ENCODE data around the gene DLG5. TPM values are rescaled to one million over a fixed set of nuclear protein-coding genes. Genes with fewer than 3 reads are reported as not detected.
A peak's percentile ranks its signal among the peaks of the same experiment; 100 is the strongest.

The DLG5 gene
- total and polyA plus RNA-seq, 11 donors = 5.2 to 27.1 (median 12.8) TPM

DNA sequence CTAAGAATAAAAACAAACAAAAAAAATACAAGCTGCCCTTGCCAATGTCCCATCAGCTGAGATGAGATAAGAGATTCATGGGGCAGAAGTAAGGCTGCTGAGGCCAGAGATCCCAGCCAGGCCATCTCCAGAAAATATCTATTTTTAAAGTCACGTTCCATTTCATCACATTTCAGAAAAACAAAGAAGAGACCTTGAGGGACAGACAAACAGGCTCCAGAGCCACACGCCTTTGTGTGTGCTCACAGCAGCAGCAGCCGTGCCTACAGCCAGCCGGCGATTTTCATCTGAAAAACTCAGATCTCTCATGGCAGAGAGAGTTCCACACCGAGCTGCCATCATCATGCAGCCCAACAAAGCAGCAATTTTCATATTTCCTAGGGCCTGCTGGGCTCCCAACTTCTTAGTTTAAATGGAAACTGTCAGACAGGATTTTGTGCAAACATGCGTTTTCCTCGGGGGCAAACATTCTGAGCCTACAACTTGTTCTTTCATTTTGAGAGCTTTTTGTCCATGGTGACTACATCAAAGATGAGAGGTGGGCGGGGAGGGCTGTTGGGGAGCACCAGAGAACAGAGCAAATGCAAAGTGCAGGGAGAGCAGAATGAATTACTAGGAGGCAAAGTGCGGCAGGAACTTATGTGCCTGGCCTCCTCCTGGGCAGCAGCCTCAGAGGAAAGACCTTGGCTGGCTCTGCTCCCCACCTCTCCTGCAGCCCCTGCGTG, 38.8 kb downstream of the DLG5 start:
- 43 to 51% (median 46%) methylated on average over 11 of the region's 11 CpGs for WGBS, 4 donors
- ATAC-seq = peak in 2 of 4 donors; percentile 11

DNA sequence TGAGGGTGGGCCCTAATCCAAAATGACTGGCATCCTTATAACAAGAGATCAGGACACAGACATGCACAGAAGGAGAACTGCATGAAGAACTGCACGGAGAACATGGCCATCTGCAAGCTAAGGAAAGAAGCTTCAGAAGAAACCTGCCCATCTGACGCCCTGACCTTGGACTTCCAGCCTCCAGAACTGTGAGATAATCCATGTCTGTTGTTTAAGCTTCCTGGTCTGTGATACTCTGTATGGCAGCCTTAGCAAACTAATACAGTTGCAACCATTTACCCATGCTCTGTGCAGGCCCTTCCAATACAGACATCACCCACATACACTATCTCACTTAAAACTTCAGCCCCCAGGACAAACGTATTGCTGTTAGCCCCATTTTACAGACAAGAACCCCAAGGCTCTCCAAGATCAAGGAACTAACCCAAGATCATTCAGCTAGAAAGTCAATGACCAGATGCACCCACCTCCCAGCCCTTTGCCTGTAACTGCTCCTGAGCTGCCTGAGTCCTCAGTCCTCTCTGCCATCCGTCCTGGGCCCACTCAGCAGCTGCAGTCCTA, 39.7 kb downstream of the DLG5 start:
- intact Hi-C loops (cut with DNase I) = no loop called here
- Histone ChIP-seq H3K27ac (peak overlapping the region in 3 of 12 donors; percentile 33 to 74 (median 41)), H3K27me3 (no peaks in the 10 kb centered on the region), H3K9me3 (no peaks in the 10 kb centered on the region), H3K4me3 (no peak overlapping the region), H3K36me3 (no peaks in the 10 kb centered on the region), H3K4me1 (peaks cover 0 to 36% (median 23%) of the 10 kb centered on the region in 12 donors)
- WGBS, 4 donors = 90 to 95% (median 93%) methylated on average over 4 of the region's 4 CpGs
- TF ChIP-seq, protein P1, sequence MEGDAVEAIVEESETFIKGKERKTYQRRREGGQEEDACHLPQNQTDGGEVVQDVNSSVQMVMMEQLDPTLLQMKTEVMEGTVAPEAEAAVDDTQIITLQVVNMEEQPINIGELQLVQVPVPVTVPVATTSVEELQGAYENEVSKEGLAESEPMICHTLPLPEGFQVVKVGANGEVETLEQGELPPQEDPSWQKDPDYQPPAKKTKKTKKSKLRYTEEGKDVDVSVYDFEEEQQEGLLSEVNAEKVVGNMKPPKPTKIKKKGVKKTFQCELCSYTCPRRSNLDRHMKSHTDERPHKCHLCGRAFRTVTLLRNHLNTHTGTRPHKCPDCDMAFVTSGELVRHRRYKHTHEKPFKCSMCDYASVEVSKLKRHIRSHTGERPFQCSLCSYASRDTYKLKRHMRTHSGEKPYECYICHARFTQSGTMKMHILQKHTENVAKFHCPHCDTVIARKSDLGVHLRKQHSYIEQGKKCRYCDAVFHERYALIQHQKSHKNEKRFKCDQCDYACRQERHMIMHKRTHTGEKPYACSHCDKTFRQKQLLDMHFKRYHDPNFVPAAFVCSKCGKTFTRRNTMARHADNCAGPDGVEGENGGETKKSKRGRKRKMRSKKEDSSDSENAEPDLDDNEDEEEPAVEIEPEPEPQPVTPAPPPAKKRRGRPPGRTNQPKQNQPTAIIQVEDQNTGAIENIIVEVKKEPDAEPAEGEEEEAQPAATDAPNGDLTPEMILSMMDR (IDR thresholded peaks at IDR 0.05) = no peak
- TF ChIP-seq POLR2A (IDR thresholded peaks at IDR 0.05) = no peak
- DNase-seq (no peak), ATAC-seq (no peak)

More for the DNA sequence above, 38.8 kb downstream of the DLG5 start:
- intact Hi-C loops (cut with DNase I) = no loop called here
- no peak for DNase-seq
- TF ChIP-seq, protein P1 (IDR thresholded peaks at IDR 0.05) = no peak
- no peak for TF ChIP-seq POLR2A (IDR thresholded peaks at IDR 0.05)
- Histone ChIP-seq H3K9me3 (no peaks in the 10 kb centered on the region), H3K27me3 (no peaks in the 10 kb centered on the region), H3K36me3 (no peaks in the 10 kb centered on the region), H3K27ac (peak overlapping the region in 6 of 12 donors; percentile 18 to 74 (median 30)), H3K4me3 (peak overlapping the region in 6 of 12 donors; percentile 13 to 33 (median 18)), H3K4me1 (peaks cover 0 to 41% (median 25%) of the 10 kb centered on the region in 12 donors)

DNA sequence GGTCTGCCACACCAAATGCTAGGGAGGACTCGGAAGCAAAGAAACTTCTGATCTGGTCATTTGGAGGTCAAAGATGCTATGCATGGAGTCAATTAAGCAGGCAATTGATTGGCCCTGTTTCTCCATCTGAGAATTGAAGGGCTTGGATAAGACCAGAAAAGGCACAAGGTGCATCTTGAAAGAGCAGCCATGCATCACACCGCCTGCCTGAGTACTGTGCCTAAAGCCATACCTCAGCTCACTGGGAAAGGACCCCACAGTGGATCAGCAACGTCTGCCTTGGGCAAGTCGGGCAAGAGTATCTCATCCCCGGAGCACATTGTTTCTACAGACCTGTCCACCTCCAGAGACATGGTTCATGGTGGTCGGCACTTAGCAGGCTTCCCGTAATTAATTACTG, 42.4 kb downstream of the DLG5 start:
- ATAC-seq = no peak
- WGBS, 4 donors = 90 to 98% (median 95%) methylated on average over 7 of the region's 7 CpGs
- TF ChIP-seq, protein P1 (IDR thresholded peaks at IDR 0.05) = no peak
- TF ChIP-seq POLR2A (IDR thresholded peaks at IDR 0.05) = no peak
- no peaks in the 10 kb centered on the region for H3K36me3 ChIP-seq
- intact Hi-C loops (cut with DNase I) = no loop called here
- DNase-seq = no peak
- H3K4me3 ChIP-seq = no peak overlapping the region
- H3K4me1 ChIP-seq = peaks cover 0 to 39% (median 22%) of the 10 kb centered on the region in 12 donors
- H3K27ac ChIP-seq = no peak overlapping the region
- H3K27me3 ChIP-seq = no peaks in the 10 kb centered on the region
- H3K9me3 ChIP-seq = no peaks in the 10 kb centered on the region

DNA sequence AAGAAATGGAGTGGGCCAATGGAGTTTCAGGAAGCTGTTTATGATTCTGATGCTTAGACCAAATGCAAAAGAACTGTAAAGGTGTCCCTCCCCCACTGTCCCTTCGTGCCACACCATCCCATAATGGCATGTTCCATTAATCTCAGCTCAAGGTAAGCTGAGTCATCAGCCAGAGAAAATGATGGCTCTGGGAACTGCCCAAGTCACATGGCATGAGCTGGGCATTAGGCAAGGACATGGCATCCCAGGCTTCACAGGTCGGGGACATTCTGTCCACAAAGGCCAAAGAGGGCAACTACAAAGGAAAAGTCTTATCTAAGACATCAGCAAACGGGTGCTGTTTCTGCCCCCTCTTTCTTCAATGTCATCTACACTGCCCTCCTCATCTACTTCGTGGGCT, 44.9 kb downstream of the DLG5 start:
- H3K27ac ChIP-seq = no peak overlapping the region
- H3K36me3 ChIP-seq = no peaks in the 10 kb centered on the region
- 74 to 84% (median 76%) methylated on average over 4 of the region's 4 CpGs for WGBS, 4 donors
- TF ChIP-seq, protein P1 (IDR thresholded peaks at IDR 0.05) = no peak
- no peak for TF ChIP-seq POLR2A (IDR thresholded peaks at IDR 0.05)
- H3K4me1 ChIP-seq = peaks cover 0 to 36% (median 20%) of the 10 kb centered on the region in 12 donors
- no peaks in the 10 kb centered on the region for H3K9me3 ChIP-seq
- H3K27me3 ChIP-seq = no peaks in the 10 kb centered on the region
- ATAC-seq = peak in 2 of 4 donors; percentile 39 to 52
- H3K4me3 ChIP-seq = no peak overlapping the region
- DNase-seq = peak in 1 of 5 donors; percentile 43
- intact Hi-C loops (cut with DNase I) = no loop called here

Measured in heart left ventricle (tissue), 16 donors.